Type B pancreatic cell (in vitro differentiated cells): ENCODE results near the gene PRDM5. TPM values are rescaled to one million over a fixed set of nuclear protein-coding genes. Genes with fewer than 3 reads are reported as not detected.

Experiments
- DNase-seq: peaks from one replicate; pipeline ENCODE4 v3.0.0; 2021; ENCODE audit warnings: mixed read lengths; ENCODE audit not compliant: unreplicated experiment; ENCODE audit errors: extremely low spot score
- H3K27ac Mint-ChIP-seq: 2 replicates; pipeline ENCODE4 v1.8.0; 2021; ENCODE audit warnings: mild to moderate bottlenecking, mixed read lengths
- H3K27me3 Mint-ChIP-seq: 2 replicates; pipeline ENCODE4 v1.8.0; 2021; ENCODE audit warnings: mixed read lengths
- H3K36me3 Mint-ChIP-seq: 2 replicates; pipeline ENCODE4 v1.8.0; 2021; ENCODE audit warnings: mixed read lengths
- H3K4me1 Mint-ChIP-seq: one replicate; pipeline ENCODE4 v1.8.0; 2021; ENCODE audit warnings: mixed read lengths; ENCODE audit not compliant: unreplicated experiment
- H3K4me3 Mint-ChIP-seq: 2 replicates; pipeline ENCODE4 v1.8.0; 2021; ENCODE audit warnings: mild to moderate bottlenecking, mixed read lengths
- H3K9me3 Mint-ChIP-seq: 2 replicates; pipeline ENCODE4 v1.8.0; 2021; ENCODE audit warnings: mixed read lengths
- total RNA-seq: library from RNA; stranded (reverse); gene quantifications from 2 replicates; pipeline ENCODE4 v1.2.1, GENCODE V29; 2021; ENCODE audit warnings: low replicate concordance
- TF ChIP-seq, protein P1 (sequence below): fragments of 200-600 bp; sonication (generic); conservative IDR thresholded peaks from 2 replicates; pipeline ENCODE4 v1.5.0; 2021; ENCODE audit warnings: antibody characterized with exemption, mild to moderate bottlenecking

PRDM5 gene
- total RNA-seq, 1 donor from 2014 or later = 15.7 TPM

DNA sequence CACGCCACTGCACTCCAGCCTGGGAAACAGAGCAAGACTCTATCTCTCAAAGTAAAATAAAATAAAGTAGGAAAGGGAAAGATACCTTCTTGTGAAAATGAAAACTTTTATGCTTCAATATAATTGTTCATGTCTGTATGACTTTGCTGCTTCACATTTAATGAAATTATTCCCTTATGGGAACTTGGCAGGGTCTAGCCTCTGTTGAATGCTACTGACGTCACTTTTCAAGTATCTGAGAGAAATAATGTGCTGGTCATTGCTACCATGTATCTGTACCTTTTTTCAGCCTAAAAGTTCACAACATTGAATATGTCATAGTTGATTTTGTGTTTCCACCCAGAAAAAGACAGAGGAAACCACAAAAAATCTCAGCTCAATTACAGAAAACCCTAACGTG, 65.2 kb downstream of the PRDM5 start:
- TF ChIP-seq, protein P1, sequence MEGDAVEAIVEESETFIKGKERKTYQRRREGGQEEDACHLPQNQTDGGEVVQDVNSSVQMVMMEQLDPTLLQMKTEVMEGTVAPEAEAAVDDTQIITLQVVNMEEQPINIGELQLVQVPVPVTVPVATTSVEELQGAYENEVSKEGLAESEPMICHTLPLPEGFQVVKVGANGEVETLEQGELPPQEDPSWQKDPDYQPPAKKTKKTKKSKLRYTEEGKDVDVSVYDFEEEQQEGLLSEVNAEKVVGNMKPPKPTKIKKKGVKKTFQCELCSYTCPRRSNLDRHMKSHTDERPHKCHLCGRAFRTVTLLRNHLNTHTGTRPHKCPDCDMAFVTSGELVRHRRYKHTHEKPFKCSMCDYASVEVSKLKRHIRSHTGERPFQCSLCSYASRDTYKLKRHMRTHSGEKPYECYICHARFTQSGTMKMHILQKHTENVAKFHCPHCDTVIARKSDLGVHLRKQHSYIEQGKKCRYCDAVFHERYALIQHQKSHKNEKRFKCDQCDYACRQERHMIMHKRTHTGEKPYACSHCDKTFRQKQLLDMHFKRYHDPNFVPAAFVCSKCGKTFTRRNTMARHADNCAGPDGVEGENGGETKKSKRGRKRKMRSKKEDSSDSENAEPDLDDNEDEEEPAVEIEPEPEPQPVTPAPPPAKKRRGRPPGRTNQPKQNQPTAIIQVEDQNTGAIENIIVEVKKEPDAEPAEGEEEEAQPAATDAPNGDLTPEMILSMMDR = no peak
- Mint-ChIP-seq H3K27me3 (no peaks in the 10 kb centered on the region), H3K9me3 (no peaks in the 10 kb centered on the region), H3K27ac (no peak overlapping the region), H3K4me1 (peaks cover 8% of the 10 kb centered on the region), H3K4me3 (no peak overlapping the region), H3K36me3 (no peaks in the 10 kb centered on the region)
- no peak for DNase-seq

DNA sequence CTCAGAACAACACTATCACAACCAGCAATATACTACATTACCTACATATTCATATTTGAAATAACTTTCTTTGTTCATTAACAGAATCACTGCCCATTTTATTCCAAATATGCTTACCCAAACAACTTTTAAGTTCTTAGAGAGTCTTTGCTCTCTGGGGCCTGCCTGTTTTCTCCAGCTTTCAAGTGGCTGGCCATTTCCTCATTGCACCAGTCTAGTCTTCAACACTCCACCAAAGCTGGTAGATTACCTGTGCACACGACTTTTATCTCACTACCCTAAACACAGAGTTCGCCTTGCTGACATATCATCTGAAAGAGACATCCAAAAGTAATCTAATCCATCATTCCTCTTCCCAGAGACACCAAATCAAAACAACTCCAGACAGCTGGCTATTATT, 66.2 kb downstream of the PRDM5 start:
- Mint-ChIP-seq H3K36me3 (no peaks in the 10 kb centered on the region), H3K27me3 (no peaks in the 10 kb centered on the region)
- TF ChIP-seq, protein P1 = no peak

DNA sequence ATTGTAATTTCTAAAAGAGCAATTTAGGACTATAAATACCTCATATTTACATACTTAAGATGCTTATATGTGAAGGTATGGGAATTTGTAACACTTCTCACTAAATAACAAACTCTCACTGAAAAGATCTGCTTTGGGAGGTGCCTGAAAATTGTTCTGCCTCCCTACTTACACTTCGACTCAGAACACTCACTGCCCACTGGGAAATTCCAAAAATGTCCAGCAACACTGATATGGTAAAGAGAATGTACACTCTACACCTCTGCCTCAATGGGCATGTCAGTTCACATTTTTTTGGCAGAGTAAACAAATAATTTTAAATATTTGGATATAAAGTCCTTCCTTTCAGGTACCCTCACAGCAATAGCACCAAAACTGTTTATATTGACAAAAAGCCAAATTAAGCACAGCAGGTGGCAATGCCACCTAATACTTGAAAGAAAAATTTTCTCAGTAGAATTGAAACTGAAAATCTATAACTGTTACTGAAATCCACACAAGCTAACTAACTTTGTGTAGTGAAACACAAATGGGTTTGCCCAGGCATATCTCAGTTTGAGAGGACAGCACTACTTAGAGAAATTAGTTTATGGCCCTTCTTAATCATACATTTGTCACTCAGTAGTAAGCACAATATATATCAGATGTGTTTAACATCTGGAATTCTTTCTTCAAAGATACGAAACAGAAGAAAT, 67.1 kb downstream of the PRDM5 start:
- Mint-ChIP-seq H3K4me1 (peaks cover 8% of the 10 kb centered on the region), H3K9me3 (peaks cover 3% of the 10 kb centered on the region), H3K27me3 (no peaks in the 10 kb centered on the region), H3K4me3 (no peak overlapping the region), H3K27ac (no peak overlapping the region), H3K36me3 (no peaks in the 10 kb centered on the region)
- no peak for DNase-seq
- TF ChIP-seq, protein P1 = no peak

More for the DNA sequence above, 66.2 kb downstream of the PRDM5 start:
- DNase-seq = no peak
- Mint-ChIP-seq H3K4me1 (peaks cover 8% of the 10 kb centered on the region), H3K4me3 (no peak overlapping the region), H3K9me3 (no peaks in the 10 kb centered on the region), H3K27ac (no peak overlapping the region)

DNA sequence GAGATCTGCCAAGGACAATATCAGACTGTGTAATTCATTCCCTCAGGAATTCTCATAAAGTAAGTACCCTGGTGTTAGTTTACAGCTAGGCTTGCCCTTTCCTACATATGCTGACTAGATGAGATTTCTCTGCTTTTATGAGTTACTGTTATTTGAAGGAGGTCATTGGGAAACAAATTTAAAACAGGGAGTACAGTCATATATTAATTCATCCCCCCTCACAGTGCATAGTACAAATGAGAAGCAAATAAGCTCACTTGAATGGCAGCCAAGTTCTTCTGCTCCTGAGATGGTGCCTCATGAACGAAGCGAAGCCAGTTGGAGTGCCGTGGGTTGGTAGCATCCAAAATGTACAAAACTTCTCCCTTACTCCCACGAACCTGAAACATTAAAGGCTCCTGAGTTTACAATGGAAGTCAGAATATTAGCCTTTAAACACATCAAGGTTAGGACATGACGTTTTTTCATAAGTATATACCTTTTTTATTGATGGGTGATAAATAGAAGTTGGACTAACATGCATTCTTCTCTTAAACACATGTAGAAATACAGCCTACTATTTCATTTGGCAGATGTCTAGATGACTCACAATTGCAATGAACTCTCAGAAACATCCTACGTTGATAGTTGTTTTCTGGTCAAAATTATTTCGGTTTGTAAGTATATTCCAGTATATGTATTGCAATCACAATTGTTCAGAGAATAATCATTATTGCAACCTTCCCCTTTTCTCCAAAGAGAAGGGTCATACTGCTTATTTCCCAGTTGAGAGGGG, 69.2 kb downstream of the PRDM5 start:
- peaks cover 3% of the 10 kb centered on the region for H3K9me3 Mint-ChIP-seq
- peaks cover 8% of the 10 kb centered on the region for H3K4me1 Mint-ChIP-seq
- TF ChIP-seq, protein P1 = no peak
- no peaks in the 10 kb centered on the region for H3K36me3 Mint-ChIP-seq
- no peak overlapping the region for H3K4me3 Mint-ChIP-seq
- no peak for DNase-seq
- H3K27ac Mint-ChIP-seq = no peak overlapping the region
- no peaks in the 10 kb centered on the region for H3K27me3 Mint-ChIP-seq

DNA sequence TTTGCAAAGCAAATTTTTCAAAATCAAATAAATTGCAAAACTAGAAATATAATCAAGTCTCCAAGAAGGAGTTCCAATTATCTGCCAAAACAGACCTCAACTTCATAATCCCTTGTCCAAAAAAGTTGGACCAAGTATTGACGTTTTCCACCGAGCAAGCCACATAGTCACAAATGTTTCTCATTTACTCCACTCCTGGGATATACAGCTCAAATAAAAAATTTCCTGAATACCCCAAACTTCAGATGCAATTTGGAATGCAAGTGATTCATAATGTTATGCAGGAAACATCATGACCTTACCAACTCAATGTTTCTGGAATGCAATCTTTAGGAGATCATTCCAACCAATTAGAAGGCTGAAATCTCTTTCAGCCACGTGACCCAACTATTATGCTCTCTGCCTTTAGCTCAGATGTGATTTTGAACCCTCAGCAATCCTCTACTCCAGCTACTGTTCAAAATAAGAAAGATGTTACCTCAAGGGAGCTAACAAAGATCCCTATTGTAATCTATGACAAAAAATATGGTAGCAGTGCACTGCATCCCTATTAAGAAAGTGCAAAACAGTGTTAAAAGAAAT, 72.4 kb downstream of the PRDM5 start:
- DNase-seq = no peak
- H3K9me3 Mint-ChIP-seq = peaks cover 3% of the 10 kb centered on the region

More for the DNA sequence above, 72.4 kb downstream of the PRDM5 start:
- no peaks in the 10 kb centered on the region for H3K4me1 Mint-ChIP-seq
- no peak overlapping the region for H3K27ac Mint-ChIP-seq
- TF ChIP-seq, protein P1 = no peak
- no peaks in the 10 kb centered on the region for H3K36me3 Mint-ChIP-seq
- H3K4me3 Mint-ChIP-seq = no peak overlapping the region
- H3K27me3 Mint-ChIP-seq = no peaks in the 10 kb centered on the region
